ENCODE results near the gene HES2.
A peak's percentile ranks its signal among the peaks of the same experiment; 100 is the strongest.
"Not testable (repeated sequence)": the region's sequence is repeated elsewhere in the genome, so short reads cannot be mapped to it uniquely, and the experiment has no call there.

Gene HES2

GRCh38 chr1:6419804-6420453 lies at the start of gene HES2:
Gene HES2 (minus strand): TSS chr1:6419919. CDS start chr1:6419820, 99 bp downstream.
- DNase-seq (ENCODE audit: low read depth in 2 of 2), result no peak

- DNase-seq (ENCODE audit: low read depth in 2 of 2), result no peak
These were observed 49.2 kb upstream of the HES2 start for GRCh38 chr1:6468729-6469461.

- no peak for DNase-seq (ENCODE audit: low read depth in 2 of 2)
These were observed 48.3 kb upstream of the HES2 start for GRCh38 chr1:6467744-6468688.

- DNase-seq (ENCODE audit: low read depth in 2 of 2), result no peak
These were observed 47.5 kb upstream of the HES2 start for GRCh38 chr1:6467224-6467623.

GRCh38 chr1:6466751-6467150 lies 47.0 kb upstream of the HES2 start:
- no peak for DNase-seq (ENCODE audit: low read depth in 2 of 2)

- no peak for DNase-seq (ENCODE audit: low read depth in 2 of 2)
These were observed 46.3 kb upstream of the HES2 start, which contains the start of gene TNFRSF25 for GRCh38 chr1:6466023-6466422. Gene TNFRSF25 (minus strand): TSS chr1:6466173. CDS start chr1:6466107, 66 bp downstream.

GRCh38 chr1:6465461-6466005 lies 45.8 kb upstream of the HES2 start:
- DNase-seq (ENCODE audit: low read depth in 2 of 2), result no peak

- no peak for DNase-seq (ENCODE audit: low read depth in 2 of 2)
These were observed 45.2 kb upstream of the HES2 start for GRCh38 chr1:6464915-6465314.

GRCh38 chr1:6464514-6464836 lies 44.8 kb upstream of the HES2 start:
- no peak for DNase-seq (ENCODE audit: low read depth in 2 of 2)

GRCh38 chr1:6463120-6463412 lies 43.3 kb upstream of the HES2 start:
- DNase-seq (ENCODE audit: low read depth in 2 of 2), result no peak

GRCh38 chr1:6462412-6463119 lies 42.8 kb upstream of the HES2 start:
- DNase-seq (ENCODE audit: low read depth in 2 of 2), result no peak

GRCh38 chr1:6461538-6462411 lies 42.1 kb upstream of the HES2 start:
- no peak for DNase-seq (ENCODE audit: low read depth in 2 of 2)

- DNase-seq (ENCODE audit: low read depth in 2 of 2), result no peak
These were observed 41.4 kb upstream of the HES2 start for GRCh38 chr1:6461051-6461530.

- peak; percentile 70 to 75 for DNase-seq (ENCODE audit: low read depth in 2 of 2)
These were observed 40.8 kb upstream of the HES2 start for GRCh38 chr1:6460301-6461050.

GRCh38 chr1:6459850-6460265 lies 40.1 kb upstream of the HES2 start:
- no peak for DNase-seq (ENCODE audit: low read depth in 2 of 2)

GRCh38 chr1:6456800-6457466 lies 37.2 kb upstream of the HES2 start:
- DNase-seq (ENCODE audit: low read depth in 2 of 2), result no peak

GRCh38 chr1:6455752-6456520 lies 36.2 kb upstream of the HES2 start:
- DNase-seq (ENCODE audit: low read depth in 2 of 2), result not testable (repeated sequence)
